Measurements from ENCODE around the gene LRMDA. TPM values are rescaled to one million over a fixed set of nuclear protein-coding genes. Genes with fewer than 3 reads are reported as not detected.

LRMDA gene
- total and polyA plus RNA-seq, 2 of the 4 experiments (the other 2 are of a cell fraction), result 0.07 TPM; not detected in 1

DNA sequence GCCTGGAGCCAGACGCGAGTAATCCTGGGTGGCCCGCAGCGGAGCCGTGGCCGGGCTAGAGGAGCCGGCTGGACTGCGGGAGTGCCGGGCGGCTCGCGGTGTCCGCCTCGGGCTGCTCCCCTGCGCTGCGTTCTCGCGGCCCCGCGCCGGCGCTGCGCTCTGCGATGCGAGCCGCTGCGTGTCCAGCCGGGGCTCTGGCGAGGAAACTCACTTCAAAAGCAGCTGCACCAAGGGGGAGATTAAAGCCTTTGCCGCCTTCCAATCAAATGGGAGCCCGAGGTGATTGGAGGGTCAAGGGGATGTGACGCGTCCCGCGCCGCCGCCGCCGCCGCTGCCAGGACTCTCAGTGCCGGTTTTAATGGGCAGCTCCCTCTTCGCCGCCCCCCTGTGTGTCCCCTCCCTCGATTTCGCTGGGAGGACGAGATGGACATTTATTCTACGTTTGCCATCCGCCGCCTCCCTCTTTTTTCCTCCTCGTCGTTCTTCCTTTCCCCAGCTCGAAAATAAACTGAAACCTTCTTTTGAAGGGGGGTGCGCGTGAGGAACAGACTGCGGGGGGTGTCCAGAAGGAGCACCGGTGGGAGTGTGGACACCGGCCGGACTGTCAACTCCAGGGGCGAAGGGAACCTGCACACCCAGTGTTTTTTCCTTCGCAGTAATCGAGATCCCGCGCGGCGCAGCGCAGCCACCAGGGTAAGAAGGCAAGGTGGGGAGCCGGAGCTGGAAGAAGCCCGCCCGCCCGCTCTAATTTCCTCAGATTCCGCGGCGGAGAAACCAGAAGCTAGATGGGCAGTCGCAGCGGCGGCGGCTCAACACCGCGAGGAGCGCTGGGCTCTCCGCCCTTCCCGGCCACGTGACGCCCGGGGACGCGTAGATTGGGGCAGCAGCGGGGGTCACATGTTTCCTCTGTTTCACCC lies 29.6 kb upstream of the LRMDA start, which contains the start of gene ZNF503:
ZNF503 (minus strand) TSS at position 196 of the 917 bp plus-strand sequence. CDS start 345 bp downstream, outside the sequence.
- peak within 1 kb of the TSS; percentile 89 for H4K91ac ChIP-seq (ENCODE audit: insufficient read depth, low read depth, low read length)
- DNase-seq, result peak; percentile 97
- no TSS peak for BruUV-seq (replicated peaks)
- H3K23ac ChIP-seq (ENCODE audit: low read depth, low read length), result peak within 1 kb of the TSS; percentile 73
- intact Hi-C loops (cut with micrococcal nuclease), result loop anchor here (1.0 to 10.0 kb wide), 13 partner anchors 249 to 1710 kb away; no protein-coding TSS in a partner anchor
- peak within 1 kb of the TSS; percentile 94 for H3K4ac ChIP-seq (ENCODE audit: low read depth, low read length)
- H3K36me3 ChIP-seq (ENCODE audit: control insufficient read depth, insufficient read depth, low read length), result peaks cover 23% of the 10 kb centered on the region; the same call in 1 of the 2 replicates
- H3K4me2 ChIP-seq (ENCODE audit: low read depth, low read length), result peak within 1 kb of the TSS; percentile 91
- no peaks in the 10 kb centered on the region for H3K9me1 ChIP-seq (ENCODE audit: insufficient read depth, low read length)
- POLR2A ChIA-PET (ENCODE audit: unreplicated experiment), result interaction anchor here (0.6 to 0.7 kb wide), 3 partner anchors 23 to 901 kb away, joined by 3 to 5 read pairs (median 4); no protein-coding TSS in a partner anchor
- peak within 1 kb of the TSS; percentile 99 for H3K4me3 ChIP-seq (ENCODE audit: insufficient read depth, low read depth, low read length)
- peak within 1 kb of the TSS; percentile 94 for H2BK5ac ChIP-seq (ENCODE audit: low read depth, low read length, poor library complexity, severe bottlenecking)
- H3K4me1 ChIP-seq (ENCODE audit: control insufficient read depth, insufficient read depth, low read length), result peaks cover 2% of the 10 kb centered on the region; the same call in 1 of the 2 replicates
- peak within 1 kb of the TSS; percentile 100 for H3K27ac ChIP-seq (ENCODE audit: insufficient read depth, low read length)
- H3K18ac ChIP-seq (ENCODE audit: low read depth, low read length), result peak within 1 kb of the TSS; percentile 91
- H4K5ac ChIP-seq (ENCODE audit: low read depth, low read length), result peak within 1 kb of the TSS; percentile 90
- peak within 1 kb of the TSS; percentile 60 to 93 for H4K8ac ChIP-seq (ENCODE audit: low read depth in 2 of 2, low read length in 2 of 2)
- peak within 1 kb of the TSS; percentile 99 for H3K9ac ChIP-seq (ENCODE audit: low read depth, low read length)
- peak; percentile 67 for ATAC-seq (ENCODE audit: low read depth)
- CTCF ChIA-PET, result interaction anchor here (0.9 kb wide), 1 partner anchor 1604 kb away, joined by 3 read pairs; no protein-coding TSS in a partner anchor
- peak within 1 kb of the TSS; percentile 99 for H2AFZ ChIP-seq (replicated peaks; ENCODE audit: low read length, poor library complexity)
- 0 out of 2 replicates have a peak, but pooled peaks cover 3% of the 10 kb centered on the region for H3K27me3 ChIP-seq (ENCODE audit: control insufficient read depth, insufficient read depth, low read length)
- H2BK20ac ChIP-seq (ENCODE audit: low read depth, low read length), result peak within 1 kb of the TSS; percentile 81
- peak within 1 kb of the TSS; percentile 74 for H2AK5ac ChIP-seq (ENCODE audit: low read depth, low read length)
- peak within 1 kb of the TSS; percentile 95 for H2BK120ac ChIP-seq (ENCODE audit: low read depth, low read length)
- 0% methylated on average over 44 of the region's 88 CpGs; no CpG with 5 or more reads in 1 of the 2 experiments for WGBS, 2 experiments (ENCODE audit: extremely low coverage in 2 of 2, insufficient read length in 1 of 2)
- in situ Hi-C loops (cut with MboI; ENCODE audit: low sequenced_read_pairs), result loop anchor here (10.0 to 25.0 kb wide), 4 partner anchors 635 to 1585 kb away; no protein-coding TSS in a partner anchor
- no peaks in the 10 kb centered on the region; a peak in 1 of 4 replicates for H3K79me1 ChIP-seq (ENCODE audit: low read depth in 1 of 2, low read length in 2 of 2)
- peak within 1 kb of the TSS; percentile 93 for H2AK9ac ChIP-seq (replicated peaks; ENCODE audit: low read depth, low read length, poor library complexity)
- H3K9me3 ChIP-seq (ENCODE audit: control insufficient read depth, insufficient read depth, low read length), result no peaks in the 10 kb centered on the region
- dilution Hi-C loops (cut with HindIII; ENCODE audit: low sequenced_read_pairs, unreplicated experiment), result no loop called here
- peak within 1 kb of the TSS; percentile 93 for H3K14ac ChIP-seq (replicated peaks; ENCODE audit: low read depth, low read length)
- H4K20me1 ChIP-seq (ENCODE audit: insufficient read depth, low read length), result peaks cover 16% of the 10 kb centered on the region; the same call in 1 of the 2 replicates
- H3K56ac ChIP-seq (ENCODE audit: extremely low read depth, insufficient read depth, low read length), result peak within 1 kb of the TSS; percentile 96
- H2BK15ac ChIP-seq (ENCODE audit: low read depth, low read length), result peak within 1 kb of the TSS; percentile 86; the same call in 1 of the 3 replicates
- no peak for TF ChIP-seq CEBPB (IDR thresholded peaks at IDR 0.05; ENCODE audit: low read depth, low read length)
- TF ChIP-seq, protein P1, sequence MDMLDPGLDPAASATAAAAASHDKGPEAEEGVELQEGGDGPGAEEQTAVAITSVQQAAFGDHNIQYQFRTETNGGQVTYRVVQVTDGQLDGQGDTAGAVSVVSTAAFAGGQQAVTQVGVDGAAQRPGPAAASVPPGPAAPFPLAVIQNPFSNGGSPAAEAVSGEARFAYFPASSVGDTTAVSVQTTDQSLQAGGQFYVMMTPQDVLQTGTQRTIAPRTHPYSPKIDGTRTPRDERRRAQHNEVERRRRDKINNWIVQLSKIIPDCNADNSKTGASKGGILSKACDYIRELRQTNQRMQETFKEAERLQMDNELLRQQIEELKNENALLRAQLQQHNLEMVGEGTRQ (IDR thresholded peaks at IDR 0.05; ENCODE audit: low read depth, low read length), result peak; percentile 99
- TF ChIP-seq NFE2L2 (IDR thresholded peaks at IDR 0.05; ENCODE audit: low read depth, low read length), result no peak
- TF ChIP-seq SMC3 (IDR thresholded peaks at IDR 0.05; ENCODE audit: low read depth, low read length), result no peak
- TF ChIP-seq CHD1 (IDR thresholded peaks at IDR 0.05; ENCODE audit: low read depth, low read length), result peak; percentile 32; the same call in 1 of the 2 replicates
- no peak for TF ChIP-seq BHLHE40 (IDR thresholded peaks at IDR 0.05; ENCODE audit: low read depth, low read length)
- peak; percentile 75; the same call in 1 of the 2 replicates for TF ChIP-seq MXI1 (IDR thresholded peaks at IDR 0.05; ENCODE audit: borderline replicate concordance, low read depth, low read length)
- TF ChIP-seq, protein P2, sequence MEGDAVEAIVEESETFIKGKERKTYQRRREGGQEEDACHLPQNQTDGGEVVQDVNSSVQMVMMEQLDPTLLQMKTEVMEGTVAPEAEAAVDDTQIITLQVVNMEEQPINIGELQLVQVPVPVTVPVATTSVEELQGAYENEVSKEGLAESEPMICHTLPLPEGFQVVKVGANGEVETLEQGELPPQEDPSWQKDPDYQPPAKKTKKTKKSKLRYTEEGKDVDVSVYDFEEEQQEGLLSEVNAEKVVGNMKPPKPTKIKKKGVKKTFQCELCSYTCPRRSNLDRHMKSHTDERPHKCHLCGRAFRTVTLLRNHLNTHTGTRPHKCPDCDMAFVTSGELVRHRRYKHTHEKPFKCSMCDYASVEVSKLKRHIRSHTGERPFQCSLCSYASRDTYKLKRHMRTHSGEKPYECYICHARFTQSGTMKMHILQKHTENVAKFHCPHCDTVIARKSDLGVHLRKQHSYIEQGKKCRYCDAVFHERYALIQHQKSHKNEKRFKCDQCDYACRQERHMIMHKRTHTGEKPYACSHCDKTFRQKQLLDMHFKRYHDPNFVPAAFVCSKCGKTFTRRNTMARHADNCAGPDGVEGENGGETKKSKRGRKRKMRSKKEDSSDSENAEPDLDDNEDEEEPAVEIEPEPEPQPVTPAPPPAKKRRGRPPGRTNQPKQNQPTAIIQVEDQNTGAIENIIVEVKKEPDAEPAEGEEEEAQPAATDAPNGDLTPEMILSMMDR (conservative IDR thresholded peaks at IDR 0.05; ENCODE audit: low read depth, low read length), result 0 out of 2 replicates have a peak, but pooled peaks have one; percentile 6
- peak; percentile 99 for TF ChIP-seq MAZ (IDR thresholded peaks at IDR 0.05; ENCODE audit: borderline replicate concordance, low read depth, low read length)
- peak; percentile 99 for TF ChIP-seq POLR2A (IDR thresholded peaks at IDR 0.05; ENCODE audit: low read depth, low read length)
- no peak for TF ChIP-seq RCOR1 (IDR thresholded peaks at IDR 0.05; ENCODE audit: insufficient replicate concordance, low read length)

Measured in IMR-90 (cell line).